GM19395 (cell line): ENCODE data around the gene PNISR.
"Not testable (repeated sequence)": the region's sequence is repeated elsewhere in the genome, so short reads cannot be mapped to it uniquely, and the experiment has no call there.

ENCODE experiments used
- ATAC-seq: cut with Tn5 transposase; IDR thresholded peaks from one replicate; pipeline ENCODE4 v1.9.1; 2021; ENCODE audit warnings: mild to moderate bottlenecking, moderate library complexity; ENCODE audit not compliant: unreplicated experiment

Gene PNISR

GRCh38 chr6:99424761-99425646 is at the start of gene PNISR:
Gene PNISR (minus strand): TSS chr6:99425308. CDS start chr6:99414659, 10,649 bp downstream.
- peak; percentile 93 for ATAC-seq

- ATAC-seq = no peak
Observed at GRCh38 chr6:99473730-99474129, 48.6 kb upstream of the PNISR start.

- no peak for ATAC-seq
Observed at GRCh38 chr6:99471638-99472037, 46.5 kb upstream of the PNISR start.

GRCh38 chr6:99467509-99468106 is 42.5 kb upstream of the PNISR start:
- ATAC-seq = no peak

GRCh38 chr6:99459133-99459532 is 34.0 kb upstream of the PNISR start:
- not testable (repeated sequence) for ATAC-seq

- ATAC-seq = no peak
Observed at GRCh38 chr6:99458319-99458718, 33.2 kb upstream of the PNISR start.

- ATAC-seq = no peak
Observed at GRCh38 chr6:99446076-99446475, 21.0 kb upstream of the PNISR start.

GRCh38 chr6:99434702-99435530 is 9.8 kb upstream of the PNISR start:
- peak; percentile 85 for ATAC-seq

GRCh38 chr6:99432877-99433276 is 7.8 kb upstream of the PNISR start:
- no peak for ATAC-seq

GRCh38 chr6:99431901-99432300 is 6.8 kb upstream of the PNISR start:
- ATAC-seq = no peak

- ATAC-seq = no peak
Observed at GRCh38 chr6:99427988-99428387, 2.9 kb upstream of the PNISR start.

GRCh38 chr6:99426451-99426757 is 1.3 kb upstream of the PNISR start:
- no peak for ATAC-seq

GRCh38 chr6:99425647-99426450 is 741 bp upstream of the PNISR start:
- ATAC-seq = peak; percentile 66

GRCh38 chr6:99424022-99424421 is 1.1 kb downstream of the PNISR start:
- no peak for ATAC-seq

- ATAC-seq = no peak
Observed at GRCh38 chr6:99422912-99423311, 2.2 kb downstream of the PNISR start.

- ATAC-seq = peak; percentile 90
Observed at GRCh38 chr6:99416892-99417767, 8.0 kb downstream of the PNISR start.

- no peak for ATAC-seq
Observed at GRCh38 chr6:99416226-99416625, 8.9 kb downstream of the PNISR start.

GRCh38 chr6:99415446-99415845 is 9.7 kb downstream of the PNISR start:
- no peak for ATAC-seq

GRCh38 chr6:99412065-99412464 is 13.0 kb downstream of the PNISR start:
- ATAC-seq = no peak

GRCh38 chr6:99409672-99410071 is 15.4 kb downstream of the PNISR start:
- ATAC-seq = no peak
